ENCODE data around the gene TALDO1. TPM values are rescaled to one million over a fixed set of nuclear protein-coding genes. Genes with fewer than 3 reads are reported as not detected.
A peak's percentile ranks its signal among the peaks of the same experiment; 100 is the strongest.

Gene TALDO1
- total and polyA plus RNA-seq, 4 donors, result 72.5 to 181 (median 128) TPM

DNA sequence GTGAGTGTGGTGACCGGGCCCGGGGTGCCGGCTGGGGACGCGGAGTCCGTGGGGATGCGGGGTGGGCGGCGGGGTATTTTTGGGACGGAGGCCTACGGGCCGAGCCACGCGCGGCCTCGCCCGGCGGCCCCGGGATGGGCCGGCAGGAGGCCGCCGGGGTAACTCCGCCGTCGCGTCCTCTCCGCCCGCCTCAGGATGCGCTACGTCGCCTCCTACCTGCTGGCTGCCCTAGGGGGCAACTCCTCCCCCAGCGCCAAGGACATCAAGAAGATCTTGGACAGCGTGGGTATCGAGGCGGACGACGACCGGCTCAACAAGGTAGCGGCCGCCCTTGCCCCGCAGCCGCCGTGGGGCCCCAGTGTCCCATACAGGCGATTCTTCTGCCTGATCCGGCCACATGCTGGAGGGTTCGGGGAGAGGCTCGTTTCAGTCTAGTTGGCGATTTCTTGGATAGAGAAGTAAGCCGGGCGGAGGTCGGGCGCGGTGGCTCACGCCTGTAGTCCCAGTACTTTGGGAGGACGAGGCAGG is 62.8 kb downstream of the TALDO1 start:
- under 1% methylated on average over 55 of the region's 55 CpGs for WGBS
- Histone ChIP-seq H3K4me3 (ENCODE audit: low read depth in 1 of 3, low read length in 3 of 3) (peak overlapping the region; percentile 74 to 87 (median 80)), H3K4me1 (ENCODE audit: control insufficient read depth in 4 of 4, insufficient read depth in 4 of 4, low read length in 3 of 4) (peaks cover 6 to 32% (median 22%) of the 10 kb centered on the region in 4 donors), H3K27ac (ENCODE audit: low read depth in 1 of 2, low read length in 2 of 2) (peak overlapping the region; percentile 97 to 100), H3K9me3 (ENCODE audit: control insufficient read depth in 4 of 4, low read length in 3 of 4) (no peaks in the 10 kb centered on the region), H3K27me3 (ENCODE audit: control insufficient read depth in 4 of 4, insufficient read depth in 4 of 4, low read length in 3 of 4) (no peaks in the 10 kb centered on the region), H3K9ac (ENCODE audit: low read depth in 1 of 2, low read length in 2 of 2) (peak overlapping the region; percentile 74 to 96), H3K36me3 (ENCODE audit: control insufficient read depth in 4 of 4, insufficient read depth in 3 of 4, low read depth in 1 of 4, low read length in 3 of 4) (peaks cover 5 to 23% (median 18%) of the 10 kb centered on the region in 4 donors)
- DNase-seq (ENCODE audit: low spot score), result no peak
- TF ChIP-seq TAF1 (conservative IDR thresholded peaks at IDR 0.05) (no peak), SP1 (IDR thresholded peaks at IDR 0.05) (no peak), CTCF (IDR thresholded peaks at IDR 0.05; ENCODE audit: low read depth, low read length, missing input control) (no peak), RAD21 (IDR thresholded peaks at IDR 0.05) (no peak), GABPA (IDR thresholded peaks at IDR 0.05 in 1 of 2, conservative IDR thresholded peaks at IDR 0.05 in 1 of 2) (no peak)

DNA sequence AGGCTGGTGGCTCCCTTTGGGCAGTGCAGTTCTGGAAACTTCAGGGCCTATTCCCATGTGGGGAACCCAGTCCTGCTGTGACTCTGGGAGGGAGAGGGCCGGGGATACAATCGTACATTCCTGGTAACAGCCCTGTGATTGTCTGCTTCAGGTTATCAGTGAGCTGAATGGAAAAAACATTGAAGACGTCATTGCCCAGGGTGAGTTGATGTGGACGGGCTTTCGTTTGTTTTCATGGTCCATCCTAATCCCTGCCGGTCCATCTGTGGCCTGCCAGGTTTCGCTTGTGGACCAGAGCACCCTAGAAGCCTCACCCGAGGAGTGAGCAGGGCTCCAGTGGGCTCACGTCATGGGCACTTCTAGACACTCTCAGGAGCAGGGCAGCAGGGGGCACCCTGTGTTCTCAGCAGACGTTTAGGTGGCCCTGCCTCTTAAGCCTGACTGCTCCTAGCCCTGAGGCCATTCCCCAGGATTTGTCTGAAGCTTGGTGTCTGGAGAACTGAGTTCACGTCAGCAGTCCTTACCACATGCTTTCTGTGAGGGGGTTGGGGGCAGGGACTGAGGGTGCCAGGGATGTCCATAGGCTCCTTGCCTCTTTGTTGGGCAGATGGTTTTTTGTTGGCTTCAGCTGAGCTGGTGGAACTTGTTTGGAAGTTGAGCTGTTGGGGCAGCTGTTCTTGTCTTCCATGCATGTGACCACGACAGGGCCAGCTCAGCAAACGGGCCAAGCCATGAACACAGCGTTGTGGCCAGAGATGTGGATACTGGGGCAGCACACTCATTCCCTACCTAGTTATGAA is 64.4 kb downstream of the TALDO1 start:
- peaks cover 5 to 23% (median 19%) of the 10 kb centered on the region in 4 donors for H3K36me3 ChIP-seq (ENCODE audit: control insufficient read depth in 4 of 4, insufficient read depth in 3 of 4, low read depth in 1 of 4, low read length in 3 of 4)
- no peak overlapping the region for H3K4me3 ChIP-seq (ENCODE audit: low read depth in 1 of 3, low read length in 3 of 3)
- H3K27ac ChIP-seq (ENCODE audit: low read depth in 1 of 2, low read length in 2 of 2), result no peak overlapping the region

GRCh38 chr11:812390-812789 is 65.1 kb downstream of the TALDO1 start:
- Histone ChIP-seq H3K27ac (ENCODE audit: low read depth in 1 of 2, low read length in 2 of 2) (no peak overlapping the region), H3K36me3 (ENCODE audit: control insufficient read depth in 4 of 4, insufficient read depth in 3 of 4, low read depth in 1 of 4, low read length in 3 of 4) (peaks cover 5 to 23% (median 19%) of the 10 kb centered on the region in 4 donors), H3K27me3 (ENCODE audit: control insufficient read depth in 4 of 4, insufficient read depth in 4 of 4, low read length in 3 of 4) (no peaks in the 10 kb centered on the region), H3K4me1 (ENCODE audit: control insufficient read depth in 4 of 4, insufficient read depth in 4 of 4, low read length in 3 of 4) (peaks cover 4 to 27% (median 20%) of the 10 kb centered on the region in 4 donors), H3K4me3 (ENCODE audit: low read depth in 1 of 3, low read length in 3 of 3) (no peak overlapping the region), H3K9me3 (ENCODE audit: control insufficient read depth in 4 of 4, low read length in 3 of 4) (no peaks in the 10 kb centered on the region), H3K9ac (ENCODE audit: low read depth in 1 of 2, low read length in 2 of 2) (no peak overlapping the region)
- TF ChIP-seq HNF4G (IDR thresholded peaks at IDR 0.05) (no peak), YY1 (IDR thresholded peaks at IDR 0.05) (no peak), FOXA2 (IDR thresholded peaks at IDR 0.05) (no peak)
- DNase-seq (ENCODE audit: low spot score), result no peak
- 90% methylated on average over 3 of the region's 3 CpGs for WGBS

More for the DNA sequence above, 64.4 kb downstream of the TALDO1 start:
- no peaks in the 10 kb centered on the region for H3K27me3 ChIP-seq (ENCODE audit: control insufficient read depth in 4 of 4, insufficient read depth in 4 of 4, low read length in 3 of 4)
- H3K9ac ChIP-seq (ENCODE audit: low read depth in 1 of 2, low read length in 2 of 2), result no peak overlapping the region
- TF ChIP-seq RAD21 (IDR thresholded peaks at IDR 0.05) (peak in 1 of 2 donors; percentile 13), RXRA (IDR thresholded peaks at IDR 0.05) (no peak)
- peaks cover 4 to 27% (median 20%) of the 10 kb centered on the region in 4 donors for H3K4me1 ChIP-seq (ENCODE audit: control insufficient read depth in 4 of 4, insufficient read depth in 4 of 4, low read length in 3 of 4)
- no peaks in the 10 kb centered on the region for H3K9me3 ChIP-seq (ENCODE audit: control insufficient read depth in 4 of 4, low read length in 3 of 4)
- no peak for DNase-seq (ENCODE audit: low spot score)
- 78% methylated on average over 14 of the region's 14 CpGs for WGBS

DNA sequence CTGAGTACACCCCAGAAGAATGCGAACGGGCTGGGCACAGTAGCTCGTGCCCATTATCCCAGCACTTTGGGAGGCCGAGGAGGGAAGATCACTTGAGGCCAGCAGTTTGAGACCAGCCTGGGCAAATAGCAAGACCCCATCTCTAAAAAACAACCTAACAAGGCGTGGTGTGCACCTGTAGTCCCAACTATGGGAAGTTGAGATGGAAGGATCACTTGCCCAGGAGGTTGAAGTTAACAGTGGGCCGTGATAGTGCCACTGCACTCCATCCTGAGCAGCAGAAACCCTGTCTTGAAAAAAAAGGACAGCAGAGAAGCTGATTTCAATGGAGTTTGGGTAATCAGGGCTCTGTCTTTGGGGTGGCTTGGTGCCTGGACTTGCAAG is 65.8 kb downstream of the TALDO1 start:
- no peak overlapping the region for H3K9ac ChIP-seq (ENCODE audit: low read depth in 1 of 2, low read length in 2 of 2)
- whole genome bisulfite sequencing, result 98% methylated on average over 6 of the region's 6 CpGs
- TF ChIP-seq EGR1 (IDR thresholded peaks at IDR 0.05; ENCODE audit: low read depth in 2 of 2), result no peak
- TF ChIP-seq ZBTB33 (IDR thresholded peaks at IDR 0.05), result no peak
- TF ChIP-seq JUND (IDR thresholded peaks at IDR 0.05), result no peak
- TF ChIP-seq CTCF (IDR thresholded peaks at IDR 0.05; ENCODE audit: low read depth, low read length, missing input control), result no peak
- no peak for TF ChIP-seq RXRA (IDR thresholded peaks at IDR 0.05)
- no peak for TF ChIP-seq MAX (IDR thresholded peaks at IDR 0.05)
- TF ChIP-seq FOXA1 (IDR thresholded peaks at IDR 0.05), result no peak
- TF ChIP-seq NR2F2 (IDR thresholded peaks at IDR 0.05), result no peak
- no peak for TF ChIP-seq HNF4G (IDR thresholded peaks at IDR 0.05)

More for the DNA sequence above, 65.8 kb downstream of the TALDO1 start:
- no peak for DNase-seq (ENCODE audit: low spot score)
- Histone ChIP-seq H3K36me3 (ENCODE audit: control insufficient read depth in 4 of 4, insufficient read depth in 3 of 4, low read depth in 1 of 4, low read length in 3 of 4) (peaks cover 5 to 23% (median 19%) of the 10 kb centered on the region in 4 donors), H3K4me3 (ENCODE audit: low read depth in 1 of 3, low read length in 3 of 3) (no peak overlapping the region), H3K9me3 (ENCODE audit: control insufficient read depth in 4 of 4, low read length in 3 of 4) (no peaks in the 10 kb centered on the region), H3K27ac (ENCODE audit: low read depth in 1 of 2, low read length in 2 of 2) (no peak overlapping the region), H3K4me1 (ENCODE audit: control insufficient read depth in 4 of 4, insufficient read depth in 4 of 4, low read length in 3 of 4) (peaks cover 4 to 27% (median 20%) of the 10 kb centered on the region in 4 donors), H3K27me3 (ENCODE audit: control insufficient read depth in 4 of 4, insufficient read depth in 4 of 4, low read length in 3 of 4) (no peaks in the 10 kb centered on the region)
